Hepatocyte (in vitro differentiated cells): Measurements from ENCODE around the gene ALX4.

Experiments used
- CTCF ChIP-seq: fragments of 200-600 bp; sonication (generic); IDR thresholded peaks from 2 replicates; pipeline ENCODE4 v1.5.1; 2016; ENCODE audit warnings: antibody characterized with exemption, mild to moderate bottlenecking; ENCODE audit not compliant: poor library complexity
- EZH2 ChIP-seq: fragments of 200-600 bp; sonication (generic); IDR thresholded peaks from 2 replicates; pipeline ENCODE4 v1.6.1; 2016; ENCODE audit warnings: antibody characterized with exemption, mild to moderate bottlenecking, borderline replicate concordance
- EZH2phosphoT487 ChIP-seq: fragments of 200-600 bp; sonication (generic); IDR thresholded peaks from one replicate; pipeline ENCODE4 v1.6.1; 2018; ENCODE audit warnings: antibody characterized with exemption, mild to moderate bottlenecking, low read depth, moderate library complexity; ENCODE audit not compliant: unreplicated experiment, severe bottlenecking

DNA sequence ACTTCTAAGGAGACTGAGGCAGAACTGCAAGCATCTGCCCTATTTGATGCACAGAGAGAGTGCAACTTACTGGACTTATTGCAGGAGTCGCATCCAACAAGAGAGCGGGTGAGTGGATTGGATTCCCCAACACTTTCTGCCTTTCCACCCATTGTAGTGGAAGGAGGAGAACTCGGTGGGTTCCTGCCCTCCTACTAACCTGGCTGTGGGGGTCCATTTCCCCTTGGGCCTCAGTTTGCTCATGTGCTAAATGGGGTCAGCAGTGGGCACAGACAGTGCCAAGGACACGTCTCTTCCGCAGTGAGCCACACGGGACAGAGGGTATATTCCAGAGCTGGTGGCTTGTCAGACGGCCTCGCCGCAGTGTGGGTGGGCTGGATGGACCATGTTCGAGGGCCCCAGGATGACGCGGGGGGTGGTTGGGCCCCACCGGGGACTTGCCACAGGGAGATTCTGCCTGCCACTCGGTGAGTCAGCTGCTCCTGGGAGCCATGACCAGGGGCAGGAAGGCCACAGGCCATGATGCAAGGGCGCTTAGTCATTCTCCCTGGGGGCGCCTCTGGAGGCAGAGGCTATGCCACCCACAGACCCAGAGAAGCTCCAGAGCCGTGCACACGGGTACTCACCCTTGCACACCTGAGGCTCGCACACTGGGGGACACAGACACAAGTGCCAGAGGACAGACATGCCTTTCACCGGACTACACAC, 8.2 kb downstream of the ALX4 start:
- TF ChIP-seq CTCF = no peak
- no peak for TF ChIP-seq EZH2
- TF ChIP-seq EZH2phosphoT487 = no peak
